ENCODE data around the gene HELZ.

The HELZ gene

GRCh38 chr17:67025216-67025792 is 219.7 kb downstream of the HELZ start:
- no peak for DNase-seq (ENCODE audit: low spot score)

GRCh38 chr17:67024736-67025135 is 220.3 kb downstream of the HELZ start:
- no peak for DNase-seq (ENCODE audit: low spot score)

GRCh38 chr17:67022451-67022810 is 222.6 kb downstream of the HELZ start:
- DNase-seq (ENCODE audit: low spot score): peak; percentile 46

- no peak for DNase-seq (ENCODE audit: low spot score)
Measured at GRCh38 chr17:67021743-67022450, 223.1 kb downstream of the HELZ start.

GRCh38 chr17:67021196-67021595 is 223.8 kb downstream of the HELZ start:
- no peak for DNase-seq (ENCODE audit: low spot score)

Data from globus pallidus (tissue), 1 donor.